Neural cell (in vitro differentiated cells): ENCODE results near the gene DNAJC11.

Experiments used
- EZH2 ChIP-seq: fragments of 200-600, 300-800 bp; shearing (Covaris generic), sonication (generic); IDR thresholded peaks from 2 replicates; pipeline ENCODE4 v1.6.1; 2014; ENCODE audit warnings: antibody characterized with exemption, low read length, borderline replicate concordance, mild to moderate bottlenecking; ENCODE audit not compliant: insufficient read depth, poor library complexity, severe bottlenecking
- POLR2AphosphoS5 ChIP-seq: IDR thresholded peaks from 2 replicates; pipeline ENCODE4 v1.6.1; 2012
- RAD21 ChIP-seq: fragments of 450-650 bp; conservative IDR thresholded peaks from 2 replicates; pipeline ENCODE4 v1.6.1; 2014; ENCODE audit warnings: antibody characterized with exemption, mild to moderate bottlenecking, moderate library complexity

- no peak for TF ChIP-seq RAD21
- no peak for TF ChIP-seq EZH2
- TF ChIP-seq POLR2AphosphoS5: no peak
Measured at GRCh38 chr1:6648556-6648955, 53.1 kb downstream of the DNAJC11 start.
